NCI-H510A (cell line): ENCODE data around the gene OR2B2.

Source experiments
- DNase-seq: peaks from one replicate; lab custom pipeline; 2025; lab: John Stamatoyannopoulos, UW

Gene OR2B2

GRCh38 chr6:27893836-27894807 lies 18.1 kb downstream of the OR2B2 start:
- DNase-seq, result peak; percentile 93

GRCh38 chr6:27893059-27893835 lies 18.9 kb downstream of the OR2B2 start:
- DNase-seq, result peak; percentile 84

GRCh38 chr6:27892649-27893058 lies 19.5 kb downstream of the OR2B2 start:
- DNase-seq, result no peak

- no peak for DNase-seq
Observed at GRCh38 chr6:27891320-27891875, 20.8 kb downstream of the OR2B2 start.

GRCh38 chr6:27890445-27891319 lies 21.5 kb downstream of the OR2B2 start:
- no peak for DNase-seq

- no peak for DNase-seq
Observed at GRCh38 chr6:27889628-27890444, 22.4 kb downstream of the OR2B2 start.

- DNase-seq, result no peak
Observed at GRCh38 chr6:27889275-27889627, 22.9 kb downstream of the OR2B2 start.

GRCh38 chr6:27888566-27888965 lies 23.6 kb downstream of the OR2B2 start:
- no peak for DNase-seq

GRCh38 chr6:27886073-27886472 lies 26.1 kb downstream of the OR2B2 start:
- no peak for DNase-seq

- DNase-seq, result no peak
Observed at GRCh38 chr6:27883136-27883535, 29.1 kb downstream of the OR2B2 start.

GRCh38 chr6:27882624-27883023 lies 29.6 kb downstream of the OR2B2 start:
- DNase-seq, result no peak

- no peak for DNase-seq
Observed at GRCh38 chr6:27879837-27880236, 32.4 kb downstream of the OR2B2 start.

GRCh38 chr6:27874016-27874415 lies 38.2 kb downstream of the OR2B2 start:
- no peak for DNase-seq

- peak; percentile 22 for DNase-seq
Observed at GRCh38 chr6:27873021-27873940, 38.9 kb downstream of the OR2B2 start.

- DNase-seq, result no peak
Observed at GRCh38 chr6:27872642-27873020, 39.6 kb downstream of the OR2B2 start.

- peak; percentile 89 for DNase-seq
Observed at GRCh38 chr6:27871924-27872638, 40.1 kb downstream of the OR2B2 start.

GRCh38 chr6:27870291-27870870 lies 41.8 kb downstream of the OR2B2 start:
- no peak for DNase-seq

GRCh38 chr6:27868311-27868710 lies 43.9 kb downstream of the OR2B2 start:
- no peak for DNase-seq

- no peak for DNase-seq
Observed at GRCh38 chr6:27867945-27868300, 44.3 kb downstream of the OR2B2 start.
